AG04450 (cell line): ENCODE data around the gene MRGPRD. TPM values are rescaled to one million over a fixed set of nuclear protein-coding genes. Genes with fewer than 3 reads are reported as not detected.

Experiments
- CTCF ChIA-PET: fragments of 300-600, 350-600 bp; formaldehyde crosslinking; extraction: SDS; loops from one replicate; lab custom pipeline; 2022; ENCODE audit warnings: antibody characterized with exemption, inconsistent platforms; lab: Charles Lee
- POLR2A ChIA-PET: fragments of 350-600 bp; formaldehyde crosslinking; extraction: SDS; loops from one replicate; lab custom pipeline; 2021; ENCODE audit warnings: antibody characterized with exemption, inconsistent platforms; lab: Yijun Ruan, JAX
- DNase-seq: peaks from one replicate; pipeline ENCODE4 v3.0.0-alpha.2; 2011; ENCODE audit warnings: low read depth, low spot score
- H3K27ac ChIP-seq: one replicate; pipeline ENCODE4 v1.5.1; 2012; ENCODE audit warnings: low read depth, low read length, control low read depth
- H3K27me3 ChIP-seq: one replicate; pipeline ENCODE4 v1.6.0; 2012; ENCODE audit warnings: low read length; ENCODE audit not compliant: control insufficient read depth, insufficient read depth
- H3K4me3 ChIP-seq: 2 replicates; pipeline ENCODE4 v1.5.1; 2011; ENCODE audit warnings: mild to moderate bottlenecking, low read depth, low read length, control low read depth
- H3K9me3 ChIP-seq: 2 replicates; pipeline ENCODE4 v1.5.1; 2012; ENCODE audit warnings: low read length; ENCODE audit not compliant: control insufficient read depth, insufficient read depth
- CTCF ChIP-seq: IDR thresholded peaks from 2 replicates; pipeline ENCODE4 v1.5.1; 2011; ENCODE audit warnings: low read depth, low read length, control low read depth, inconsistent platforms
- polyA plus RNA-seq: library from polyadenylated mRNA; depleted of rRNA; stranded (reverse); fragments of >200 nt; gene quantifications from 2 replicates; pipeline ENCODE4 v1.2.3, GENCODE V29; 2011

Gene MRGPRD
- polyA plus RNA-seq, 1 experiment = not detected

GRCh38 chr11:68956142-68956541 is 24.6 kb downstream of the MRGPRD start:
- H3K4me3 ChIP-seq = no peak overlapping the region
- no peaks in the 10 kb centered on the region; the same call in 1 of the 2 replicates for H3K9me3 ChIP-seq
- CTCF ChIA-PET = interaction anchor here (2.3 kb wide), 1 partner anchor 88 kb away, joined by 8 read pairs; no protein-coding TSS in a partner anchor
- peak; percentile 23; the same call in 1 of the 2 replicates for TF ChIP-seq CTCF
- no peak for DNase-seq
- no peak overlapping the region for H3K27ac ChIP-seq
- peaks cover 4% of the 10 kb centered on the region for H3K27me3 ChIP-seq
- POLR2A ChIA-PET = interaction anchor here (0.6 kb wide), 1 partner anchor 10 kb away, joined by 5 read pairs; no protein-coding TSS in a partner anchor

- ChIA-PET POLR2A (interaction anchor here (0.6 kb wide), 1 partner anchor 10 kb away, joined by 5 read pairs; no protein-coding TSS in a partner anchor), CTCF (interaction anchor here (0.6 kb wide), 1 partner anchor 152 kb away, joined by 3 read pairs; no protein-coding TSS in a partner anchor)
- Histone ChIP-seq H3K27me3 (peaks cover 4% of the 10 kb centered on the region), H3K27ac (no peak overlapping the region), H3K9me3 (no peaks in the 10 kb centered on the region; the same call in 1 of the 2 replicates), H3K4me3 (no peak overlapping the region)
- no peak for TF ChIP-seq CTCF
- DNase-seq = no peak
Observed at GRCh38 chr11:68955607-68955958, 25.2 kb downstream of the MRGPRD start.

GRCh38 chr11:68954836-68955606 is 25.8 kb downstream of the MRGPRD start:
- Histone ChIP-seq H3K27ac (no peak overlapping the region), H3K4me3 (no peak overlapping the region), H3K27me3 (peaks cover 4% of the 10 kb centered on the region), H3K9me3 (no peaks in the 10 kb centered on the region; the same call in 1 of the 2 replicates)
- no peak for DNase-seq
- TF ChIP-seq CTCF = no peak
- CTCF ChIA-PET = interaction anchor here (0.6 to 1.4 kb wide), 3 partner anchors 56 to 152 kb away, joined by 3 to 4 read pairs (median 3); no protein-coding TSS in a partner anchor
- POLR2A ChIA-PET = no interaction called here

GRCh38 chr11:68950762-68951161 is 30.0 kb downstream of the MRGPRD start:
- CTCF ChIA-PET = interaction anchor here (0.6 to 1.0 kb wide), 2 partner anchors 9 to 26 kb away, joined by 3 to 5 read pairs; no protein-coding TSS in a partner anchor
- Histone ChIP-seq H3K27ac (no peak overlapping the region), H3K4me3 (no peak overlapping the region), H3K27me3 (no peaks in the 10 kb centered on the region), H3K9me3 (no peaks in the 10 kb centered on the region)
- DNase-seq = no peak
- no peak for TF ChIP-seq CTCF
- POLR2A ChIA-PET = no interaction called here

GRCh38 chr11:68950270-68950669 is 30.5 kb downstream of the MRGPRD start:
- DNase-seq = no peak
- POLR2A ChIA-PET = no interaction called here

More at GRCh38 chr11:68950270-68950669, 30.5 kb downstream of the MRGPRD start:
- CTCF ChIA-PET = interaction anchor here (0.6 to 1.0 kb wide), 4 partner anchors 9 to 693 kb away, joined by 3 to 5 read pairs (median 4); no protein-coding TSS in a partner anchor
- no peak overlapping the region for H3K4me3 ChIP-seq
- no peaks in the 10 kb centered on the region for H3K27me3 ChIP-seq
- H3K9me3 ChIP-seq = no peaks in the 10 kb centered on the region
- TF ChIP-seq CTCF = peak; percentile 45
- no peak overlapping the region for H3K27ac ChIP-seq
